HG02970 (cell line): ENCODE measurements around the gene TXNRD2.

Experiments
- ATAC-seq: cut with Tn5 transposase; IDR thresholded peaks from one replicate; pipeline ENCODE4 v1.9.1; 2021; ENCODE audit warnings: mild to moderate bottlenecking, moderate library complexity, moderate number of reproducible peaks; ENCODE audit not compliant: unreplicated experiment, low FRiP score

Gene TXNRD2

DNA sequence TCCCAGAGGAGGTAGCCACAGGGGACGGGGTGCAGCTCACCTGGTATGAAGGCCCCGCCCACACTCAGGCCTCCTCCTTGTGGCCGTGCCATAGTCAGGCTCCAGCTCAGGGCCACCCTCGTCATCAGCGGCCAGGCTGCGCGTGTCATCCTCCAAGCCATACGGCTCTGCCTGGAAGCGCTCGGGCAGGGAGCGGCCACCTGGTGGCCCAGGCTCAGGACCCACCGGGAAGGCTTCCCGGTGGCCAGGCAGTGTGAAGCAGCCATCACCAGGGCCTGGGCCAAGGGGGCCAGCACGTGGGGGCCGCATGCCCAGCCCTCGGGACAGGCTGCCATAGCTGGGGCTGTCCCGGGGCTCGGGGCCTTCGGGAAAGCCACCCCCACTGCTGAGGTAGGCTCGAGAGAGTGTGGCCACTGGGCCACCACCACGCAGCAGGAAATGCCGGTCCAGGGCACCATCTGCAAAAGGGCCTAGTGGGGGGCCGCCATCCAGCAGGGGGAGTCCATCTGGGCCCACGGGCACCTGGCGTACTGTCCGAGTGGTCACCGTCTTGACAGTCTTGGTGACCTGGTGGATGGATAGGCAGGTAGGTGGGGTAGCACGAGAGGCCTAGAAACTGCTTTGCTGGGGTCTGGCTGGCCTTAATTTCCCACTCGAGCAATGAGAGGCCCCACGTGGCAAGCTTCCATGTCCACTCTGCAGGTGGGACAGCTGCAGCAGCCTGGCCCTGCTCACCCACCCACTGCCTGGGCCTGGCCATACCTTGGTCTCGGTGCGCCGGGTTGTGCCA lies 39.7 kb upstream of the TXNRD2 start:
- ATAC-seq = no peak

DNA sequence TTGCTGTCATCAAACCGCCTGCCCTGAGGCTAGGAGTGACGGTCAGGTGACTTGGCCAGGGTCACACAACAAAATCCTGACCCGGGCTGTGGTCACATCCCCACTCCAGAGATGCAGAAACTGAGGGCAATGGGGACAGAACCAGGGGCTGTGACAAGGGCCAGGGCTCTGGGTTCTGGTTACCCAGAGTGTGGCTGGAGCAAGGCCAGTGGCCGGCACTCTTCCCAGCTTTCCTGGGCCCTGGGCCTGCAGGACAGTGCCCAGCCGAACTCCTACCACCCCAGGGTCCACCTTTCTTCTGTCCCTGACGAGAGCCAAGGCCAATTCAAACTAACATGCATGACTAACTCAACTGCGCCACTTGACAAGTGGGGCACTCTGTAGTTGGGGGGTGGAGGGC lies 39.1 kb upstream of the TXNRD2 start:
- no peak for ATAC-seq

DNA sequence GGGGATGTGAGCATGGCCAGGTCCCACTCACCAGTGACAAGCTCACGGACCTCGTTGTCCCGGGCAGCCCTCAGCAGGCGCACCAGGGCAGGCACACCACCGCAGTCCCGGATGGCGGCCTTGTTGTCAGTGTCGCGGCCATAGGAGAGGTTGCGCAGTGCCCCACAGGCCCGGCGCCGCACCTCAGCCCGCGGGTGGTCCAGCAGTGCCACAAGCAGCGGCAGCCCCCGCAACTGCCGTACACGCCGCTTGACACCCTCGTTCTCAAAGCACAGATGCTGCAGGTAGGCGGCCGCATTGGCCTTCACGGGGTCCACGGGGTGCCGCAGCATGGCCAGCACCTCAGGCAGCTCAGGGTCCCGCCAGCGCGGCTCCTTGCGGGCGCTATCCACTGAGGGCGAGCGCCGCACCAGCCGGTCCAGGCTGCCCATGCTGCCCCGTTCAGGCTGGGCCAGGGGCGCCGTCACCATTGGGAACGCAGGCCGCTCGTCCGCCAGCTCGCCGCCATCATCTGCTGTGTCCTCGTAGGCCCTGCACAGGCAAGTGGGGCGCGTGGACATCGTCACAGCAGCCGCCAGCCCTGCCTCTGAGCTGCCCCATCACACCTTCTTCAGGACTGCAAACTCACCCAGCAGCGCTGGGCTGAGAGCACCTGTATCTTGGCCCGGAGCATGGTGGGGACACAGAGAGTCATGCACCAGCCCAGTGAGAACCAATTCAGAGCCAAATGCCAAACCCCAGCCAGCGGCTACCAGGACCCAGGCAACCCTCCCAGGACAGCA lies 38.3 kb upstream of the TXNRD2 start:
- ATAC-seq = no peak

DNA sequence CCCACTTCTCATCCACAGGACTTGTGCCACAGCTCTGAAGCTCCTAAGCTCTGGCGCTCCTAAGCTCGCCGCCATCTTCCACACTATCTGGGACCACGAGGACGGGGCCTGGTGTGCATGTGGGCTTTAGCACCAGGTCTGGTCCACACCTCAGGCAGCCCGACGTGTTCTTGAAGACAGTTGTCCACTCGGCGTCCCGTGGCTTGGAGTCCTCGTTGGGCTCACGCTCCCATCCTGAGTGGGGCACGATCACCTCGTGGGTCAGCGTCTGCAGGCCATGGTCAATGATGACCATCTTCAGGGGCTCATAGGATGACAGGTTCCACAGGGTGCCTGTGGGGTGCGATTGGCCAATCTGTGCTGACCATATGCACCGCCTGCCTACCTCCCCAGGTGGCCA lies 37.1 kb upstream of the TXNRD2 start:
- ATAC-seq = no peak

DNA sequence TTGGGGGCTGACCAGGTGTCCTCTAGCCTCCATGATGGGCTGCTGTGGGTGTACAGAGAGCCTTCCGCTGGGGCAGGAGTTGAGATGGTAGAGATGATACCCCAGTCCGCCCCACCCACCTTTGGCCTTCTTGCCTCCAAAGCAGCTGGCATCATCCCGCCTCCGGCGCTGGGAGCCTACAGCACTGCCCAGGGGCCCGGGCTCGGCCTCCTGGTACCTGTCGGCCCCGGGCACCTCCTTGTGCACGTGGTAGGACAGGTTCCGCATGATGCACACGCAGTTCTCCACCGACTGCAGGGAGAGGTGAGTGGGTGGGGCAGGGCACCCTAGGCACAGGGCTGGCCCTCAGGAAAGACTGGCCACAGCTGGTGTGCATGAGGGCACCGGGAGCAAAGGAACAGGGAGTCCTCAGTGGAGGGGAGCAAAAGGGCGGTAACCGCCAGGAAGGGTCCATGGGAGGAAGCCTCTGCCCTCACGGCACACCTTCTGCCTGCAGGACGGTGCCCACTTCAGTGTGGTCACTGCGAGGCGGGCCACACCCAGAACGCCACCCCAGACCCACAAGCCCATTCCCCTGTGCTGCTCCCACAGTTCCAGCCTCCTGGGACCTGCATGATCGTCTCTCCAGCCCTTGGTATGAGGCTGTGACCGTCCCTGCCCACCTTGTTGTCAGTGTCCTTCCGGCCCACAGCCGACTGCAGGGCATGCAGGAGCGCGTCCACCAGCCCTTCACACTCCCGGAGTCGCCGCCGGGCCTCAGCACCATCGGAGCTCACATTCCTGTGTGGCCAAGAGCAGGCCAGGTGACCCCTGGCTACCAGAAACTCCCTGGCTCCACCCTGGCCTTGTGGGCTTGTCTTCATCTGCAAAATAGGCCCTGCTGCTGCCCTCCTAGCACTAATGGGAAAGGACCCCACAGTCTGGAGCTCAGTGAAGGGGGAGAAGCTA lies 36.0 kb upstream of the TXNRD2 start:
- ATAC-seq = no peak

DNA sequence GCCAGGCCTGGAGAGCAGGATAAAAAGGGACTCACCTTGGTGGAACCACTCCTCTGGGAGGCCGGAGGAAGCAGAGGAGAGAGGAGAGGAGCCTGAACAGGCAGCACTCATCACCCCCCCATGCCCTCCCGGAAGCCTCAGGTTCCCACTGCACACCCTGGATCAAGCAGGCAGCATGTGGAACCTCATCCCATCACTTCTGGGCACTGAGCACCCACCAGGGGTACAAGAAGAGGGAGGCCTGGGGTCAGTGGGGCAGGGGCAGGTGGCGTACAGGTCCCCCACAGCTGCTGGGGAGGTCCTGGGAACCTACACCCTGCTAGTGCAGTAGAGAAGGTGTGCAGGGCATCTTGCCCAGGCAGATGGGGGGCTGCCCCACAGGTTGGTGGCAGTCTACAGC lies 35.1 kb upstream of the TXNRD2 start:
- no peak for ATAC-seq

DNA sequence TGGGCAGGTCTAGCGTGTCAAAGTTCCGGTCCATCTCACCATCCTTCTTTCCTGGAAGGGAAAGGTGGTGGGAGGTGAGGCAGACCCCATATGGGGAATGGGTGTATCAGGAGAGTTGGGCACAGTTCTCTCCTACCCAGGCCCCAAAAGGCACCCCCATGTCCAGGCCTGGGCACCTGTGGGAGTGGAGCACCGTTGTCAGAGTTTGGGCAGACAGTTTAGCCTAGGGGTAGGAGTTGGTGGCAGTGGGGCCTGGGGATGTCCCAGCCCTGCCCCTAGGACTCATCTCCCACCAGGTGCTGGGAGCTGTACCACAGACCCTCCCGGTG lies 34.1 kb upstream of the TXNRD2 start:
- no peak for ATAC-seq

DNA sequence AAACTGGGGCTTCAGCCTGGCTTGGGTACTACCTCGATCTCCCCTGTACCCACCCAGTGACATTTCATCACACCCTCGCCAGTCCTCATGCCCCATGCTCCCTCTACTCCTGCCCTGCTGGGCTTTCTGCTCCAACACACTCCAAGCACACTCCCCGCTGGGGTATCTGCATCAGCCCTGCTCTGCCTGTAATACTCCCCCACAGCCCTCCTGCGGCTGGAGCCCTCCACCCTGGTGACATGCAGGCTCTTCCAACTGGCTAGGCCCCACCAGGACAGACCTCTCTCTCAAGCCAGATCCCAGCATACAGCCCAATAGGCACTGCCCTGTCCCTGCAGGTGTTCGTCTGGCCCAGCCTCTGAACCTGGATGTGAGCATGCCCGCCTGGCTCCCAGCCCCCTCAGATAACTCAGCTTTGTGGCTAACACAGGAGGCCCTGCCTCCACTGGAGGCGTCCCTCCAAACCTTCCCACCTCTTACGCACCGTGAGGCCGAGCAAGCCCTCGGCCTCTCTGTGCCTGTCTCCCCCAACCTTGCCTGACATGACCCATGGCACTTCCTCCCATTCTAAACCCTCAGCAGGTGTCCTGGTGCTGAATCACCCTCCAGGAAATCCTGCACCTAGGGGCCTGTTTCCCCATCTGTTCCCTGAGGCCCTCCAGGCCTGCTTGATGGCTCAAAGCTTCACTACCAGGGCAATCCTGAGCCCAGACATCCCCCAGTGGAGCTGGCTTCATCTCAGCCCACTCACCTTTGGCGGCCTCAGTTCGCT lies 33.5 kb upstream of the TXNRD2 start:
- ATAC-seq = no peak

DNA sequence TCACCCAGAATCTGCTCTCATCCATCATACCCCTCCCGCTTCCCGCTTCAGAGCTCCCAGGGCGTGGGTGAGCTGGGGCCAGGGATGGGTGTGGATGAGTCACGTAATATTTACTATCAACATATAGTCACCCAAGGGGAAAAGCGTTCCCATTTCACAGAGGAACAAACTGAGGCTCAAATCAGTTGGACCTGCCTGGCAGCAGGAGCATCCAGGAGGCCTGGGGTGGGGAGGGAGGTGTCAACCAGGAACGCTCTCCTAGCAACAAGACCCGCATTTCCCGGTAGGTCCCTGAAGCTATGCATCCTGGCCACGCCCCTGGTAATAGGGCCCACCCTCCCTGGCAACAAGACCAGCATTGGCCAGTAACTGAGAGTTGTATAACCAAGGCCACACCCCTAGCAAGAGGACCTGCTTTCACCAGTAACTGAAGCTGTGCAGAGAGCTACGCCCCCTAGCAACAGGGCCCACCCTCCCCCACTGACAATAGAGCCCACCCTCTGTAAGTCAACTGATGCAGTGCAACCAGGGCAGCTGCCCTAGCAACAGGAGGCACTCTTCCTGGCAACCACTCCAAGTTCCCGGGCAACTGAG lies 32.7 kb upstream of the TXNRD2 start:
- no peak for ATAC-seq

DNA sequence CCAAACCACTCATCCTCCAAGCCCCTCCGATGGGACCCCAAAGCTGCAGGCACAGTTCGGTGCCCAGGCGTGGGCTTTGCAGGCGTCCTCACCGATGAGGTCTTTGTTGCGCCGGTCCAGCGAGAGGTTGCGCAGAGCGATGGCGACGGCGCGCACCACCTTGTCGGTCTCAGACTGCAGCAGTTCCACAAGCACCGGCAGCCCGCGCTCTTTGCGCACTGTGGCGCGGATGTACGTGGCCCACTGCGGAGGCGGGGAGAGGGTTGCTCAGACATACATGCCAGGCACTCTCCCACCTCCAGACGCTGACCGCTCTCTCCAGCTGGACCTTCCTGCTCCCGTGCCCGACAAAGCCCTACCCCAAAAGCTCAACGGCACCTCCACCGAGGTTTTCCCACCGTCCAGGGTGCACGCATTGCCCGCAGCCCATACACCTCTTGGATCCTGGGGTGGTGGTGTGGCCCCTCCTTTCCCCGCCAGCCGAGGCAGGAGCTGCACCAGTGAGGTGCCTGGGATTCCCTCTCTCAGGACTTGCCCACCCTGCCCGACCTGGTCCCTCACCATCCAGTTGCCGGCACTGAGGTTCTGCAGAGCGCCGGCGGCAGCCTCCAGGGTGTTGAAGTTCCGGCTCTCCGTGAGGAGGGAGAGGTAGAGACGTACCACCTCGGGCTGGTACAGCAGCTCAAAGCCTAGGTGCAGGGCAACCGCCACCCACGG lies 32.1 kb upstream of the TXNRD2 start:
- ATAC-seq = no peak

DNA sequence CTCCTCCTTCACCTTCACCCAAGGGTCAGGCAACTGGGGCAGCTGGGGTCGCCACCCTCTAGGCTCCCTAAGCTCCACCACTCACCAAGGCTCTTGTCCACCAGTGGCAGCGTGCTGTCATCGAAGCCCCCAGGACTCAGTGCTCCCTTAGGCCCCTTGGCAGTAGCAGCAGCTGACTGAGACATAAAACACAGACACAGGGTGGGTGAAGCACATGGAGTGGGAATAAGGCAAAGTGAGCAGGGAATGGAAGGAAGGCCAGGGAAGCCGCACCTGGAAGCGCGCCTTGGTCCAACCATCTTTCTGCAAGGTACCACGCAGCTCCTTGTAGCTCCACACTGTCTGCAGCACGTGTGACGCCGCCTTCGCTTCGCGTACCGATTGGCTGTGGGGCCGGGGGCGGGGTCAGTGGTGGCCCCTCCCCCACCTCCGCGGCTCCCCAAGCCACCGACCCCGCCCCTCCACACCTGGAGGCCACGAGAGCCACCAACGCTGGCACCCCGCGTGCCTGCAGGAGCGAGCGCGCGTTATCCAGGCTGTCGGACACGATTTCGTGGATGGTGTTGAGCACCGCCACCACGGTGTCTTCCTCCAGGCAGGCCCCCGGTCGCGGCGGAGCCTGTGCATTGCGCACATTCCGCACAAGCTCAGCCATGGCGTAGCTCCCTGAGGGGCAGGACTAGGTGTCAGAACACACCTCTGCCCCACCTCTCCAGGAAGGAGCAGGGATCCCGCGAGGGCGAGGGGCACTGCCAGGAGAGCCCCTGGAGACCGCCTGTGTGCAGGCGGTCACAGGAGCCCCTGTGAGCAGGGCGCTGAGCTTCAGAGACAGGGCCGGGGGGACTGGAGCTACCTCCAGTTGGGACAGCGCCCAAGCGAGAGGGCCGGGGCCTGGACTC lies 31.3 kb upstream of the TXNRD2 start:
- ATAC-seq = no peak

DNA sequence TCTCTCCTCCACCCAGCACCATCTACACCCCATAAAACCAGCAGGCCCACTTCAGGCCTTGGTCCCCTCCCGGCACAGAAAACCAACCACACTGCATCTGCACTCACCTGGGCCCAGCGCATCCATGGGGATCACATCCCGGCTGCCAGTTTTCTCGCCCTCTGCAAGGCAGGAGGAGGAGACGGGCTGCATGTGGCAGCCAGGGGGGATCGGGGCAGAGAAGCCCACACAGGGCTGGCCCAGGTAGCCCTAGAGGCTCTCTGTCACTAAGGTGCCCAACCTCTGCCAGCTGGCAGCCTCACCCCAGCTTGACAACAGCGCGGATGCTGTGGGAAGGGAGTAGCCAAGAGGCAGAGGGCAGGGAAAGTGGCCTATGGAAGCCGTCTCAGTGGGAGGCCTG lies 30.6 kb upstream of the TXNRD2 start:
- no peak for ATAC-seq

DNA sequence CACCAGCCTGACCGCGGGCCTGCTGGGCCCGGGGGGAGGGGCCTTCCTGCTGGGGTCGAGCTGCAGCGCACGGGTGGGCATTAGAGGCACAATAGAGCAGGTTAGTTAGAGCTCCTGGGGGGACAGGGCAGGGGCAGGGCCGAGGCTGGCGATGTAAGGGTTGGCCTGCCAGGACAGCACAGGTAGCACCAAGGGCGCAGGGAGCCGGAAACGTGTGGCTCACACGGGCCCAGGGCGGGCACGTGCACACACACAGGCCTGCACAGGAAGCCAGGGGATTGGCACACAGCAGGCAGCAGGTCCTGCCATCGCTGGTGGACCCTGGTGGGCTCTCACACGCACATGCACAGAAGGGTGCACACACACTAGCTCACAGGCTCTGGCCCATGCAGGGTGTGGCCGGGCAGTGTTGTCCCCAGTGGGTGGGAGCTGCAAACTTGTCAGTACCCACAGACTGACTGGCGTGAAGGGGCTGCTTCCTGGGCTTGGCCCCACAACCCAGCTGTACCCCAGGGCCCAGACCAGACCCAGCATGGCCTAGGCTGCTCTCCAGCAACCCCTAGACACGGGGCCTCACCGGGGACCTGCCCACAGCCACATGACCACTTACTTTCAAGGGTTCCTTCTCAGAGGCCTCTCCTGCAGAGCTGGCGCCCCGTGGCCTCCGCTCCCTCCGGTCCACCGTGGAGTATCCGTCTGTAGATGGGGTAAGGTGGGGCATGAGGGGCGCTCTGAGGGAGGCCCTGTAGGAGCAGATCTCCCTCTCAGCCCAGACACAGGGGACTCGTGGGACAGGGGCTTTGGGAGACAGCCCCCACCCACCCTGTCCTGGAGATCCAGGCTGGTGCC lies 29.9 kb upstream of the TXNRD2 start:
- no peak for ATAC-seq

DNA sequence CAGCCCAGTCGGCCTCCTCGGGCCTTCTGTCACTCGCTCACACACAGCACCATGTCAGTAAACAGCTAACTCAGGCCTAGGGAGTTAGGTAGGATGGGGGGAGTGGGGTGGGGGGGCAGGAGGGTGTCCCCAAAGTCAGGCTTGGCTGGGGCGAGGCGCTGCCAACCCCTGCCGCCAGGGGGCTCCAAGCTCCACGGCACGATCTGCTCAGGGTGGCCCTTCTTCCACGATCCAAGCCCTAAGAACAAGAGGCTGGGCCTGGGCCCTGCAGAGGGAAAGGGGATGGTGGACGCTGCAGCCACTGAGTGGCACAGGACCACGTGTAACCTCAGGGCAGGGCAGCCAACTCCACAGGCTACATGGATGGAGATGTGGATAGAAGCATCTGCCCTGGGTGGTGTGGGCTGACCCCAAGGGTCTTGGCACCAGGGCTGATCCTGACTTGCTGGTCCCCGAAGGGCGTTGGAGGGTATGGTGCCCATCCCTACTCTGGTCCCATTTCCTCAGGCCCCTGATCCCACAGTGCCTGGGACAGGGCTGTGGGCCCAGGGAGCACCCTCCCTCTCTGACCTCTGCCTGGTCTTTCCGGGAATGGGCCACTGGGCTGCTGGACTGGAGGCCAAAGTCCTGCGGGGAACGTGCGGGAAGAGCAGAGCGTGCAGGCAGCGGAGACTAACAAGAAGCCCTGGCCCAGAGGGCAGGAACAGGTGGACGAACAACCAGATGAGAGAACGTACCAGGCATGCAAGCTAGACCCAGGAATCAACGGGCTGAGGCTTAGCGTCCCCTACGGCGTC lies 29.1 kb upstream of the TXNRD2 start:
- no peak for ATAC-seq

DNA sequence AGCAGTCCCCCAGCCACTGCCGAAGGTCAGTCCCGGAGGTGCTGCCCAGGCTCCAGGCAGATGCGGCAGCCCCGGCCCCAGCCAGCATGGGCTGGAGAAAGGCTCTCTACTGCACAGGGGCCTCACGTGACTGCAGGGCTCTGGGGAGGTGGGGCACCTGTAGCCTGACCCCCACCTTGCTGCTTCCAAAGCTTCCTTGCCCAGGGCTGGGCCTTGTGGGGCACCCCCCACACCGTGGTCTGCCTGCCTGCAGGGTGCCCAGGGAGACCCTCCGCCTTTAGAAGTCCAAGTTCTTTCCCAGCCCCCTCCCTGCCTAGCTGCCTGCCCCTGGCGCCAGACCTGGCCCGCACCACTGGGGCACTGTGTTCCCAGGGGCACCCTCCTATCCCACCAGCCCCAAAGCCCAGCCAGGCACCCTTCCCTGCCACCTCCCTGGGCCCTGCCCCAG lies 28.4 kb upstream of the TXNRD2 start:
- no peak for ATAC-seq

DNA sequence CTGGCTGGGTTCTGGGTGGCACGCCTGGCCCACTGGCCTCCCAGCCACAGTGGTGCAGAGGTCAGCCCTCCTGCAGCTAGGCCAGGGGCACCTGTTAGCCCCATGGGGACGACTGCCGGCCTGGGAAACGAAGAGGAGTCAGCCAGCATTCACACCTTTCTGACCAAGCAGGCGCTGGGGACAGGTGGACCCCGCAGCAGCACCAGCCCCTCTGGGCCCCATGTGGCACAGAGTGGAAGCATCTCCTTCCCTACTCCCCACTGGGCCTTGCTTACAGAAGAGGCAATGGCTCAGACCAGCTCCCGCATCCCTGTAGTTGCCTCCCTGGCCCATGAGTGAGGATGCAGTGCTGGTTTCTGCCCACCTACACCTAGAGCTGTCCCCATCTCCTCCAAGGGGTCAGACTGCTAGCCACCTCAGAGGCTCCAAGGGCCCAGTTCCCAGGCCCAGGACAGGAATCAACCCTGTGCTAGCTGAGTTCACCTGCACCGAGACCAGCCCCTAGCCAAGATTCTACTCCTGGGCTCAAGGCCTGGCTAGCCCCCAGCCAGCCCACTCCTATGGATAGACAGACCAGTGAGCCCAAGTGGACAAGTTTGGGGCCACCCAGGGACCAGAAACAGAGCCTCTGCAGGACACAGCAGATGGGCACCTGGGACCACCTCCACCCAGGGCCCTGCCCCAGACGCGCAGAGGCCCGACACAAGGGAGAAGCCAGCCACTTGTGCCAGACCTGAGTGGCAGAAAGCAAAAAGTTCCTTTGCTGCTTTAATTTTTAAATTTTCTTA lies 27.7 kb upstream of the TXNRD2 start:
- ATAC-seq = no peak
